Hematopoietic multipotent progenitor cell (in vitro differentiated cells): Measurements from ENCODE around the gene MRC1. TPM values are rescaled to one million over a fixed set of nuclear protein-coding genes. Genes with fewer than 3 reads are reported as not detected.

Experiments
- DNase-seq, 3 donors: peaks; one replicate each; pipeline ENCODE4 v3.0.0-alpha.2; 2011 to 2015; ENCODE audit warnings: low read depth in 2 of 3, low spot score in 2 of 3
- small RNA-seq: library from RNA; depleted of rRNA; stranded (forward); fragments of <200 nt; gene quantifications from one replicate; pipeline ENCODE3, GENCODE V24; 2012
- total RNA-seq: library from RNA; depleted of rRNA; stranded (reverse); fragments of >200 nt; gene quantifications from one replicate; pipeline ENCODE4 v1.2.3, GENCODE V29; 2012

MRC1 gene
- total RNA-seq, 1 donor, result 0.27 TPM

- no peak for DNase-seq
Measured at GRCh38 chr10:17954861-17955260, 145.7 kb downstream of the MRC1 start.

- DNase-seq, result no peak
Measured at GRCh38 chr10:17958049-17958448, 148.9 kb downstream of the MRC1 start.

GRCh38 chr10:17959870-17960269 is 150.7 kb downstream of the MRC1 start:
- no peak for DNase-seq

Small RNA genes within 50 kb of the gene (small RNA-seq; reads per million reads assigned to genes)
- gene MIR511, result 8.0 reads per million, percentile 91 among the genes with 10 or more reads in this experiment

Other genes starting within 250 kb of the MRC1 start
- 27.5 TPM for gene HACD1, start 192.0 kb upstream of the MRC1 start, total RNA-seq
- gene STAM, start 165.2 kb upstream of the MRC1 start, total RNA-seq, result 26.7 TPM
- under 0.01 TPM for gene TMEM236, start 57.1 kb upstream of the MRC1 start, total RNA-seq
- not detected for gene SLC39A12, start 142.6 kb downstream of the MRC1 start, total RNA-seq